NOMO-1 (cell line): ENCODE measurements around the gene SUPT7L.
"Not testable (repeated sequence)": the region's sequence is repeated elsewhere in the genome, so short reads cannot be mapped to it uniquely, and the experiment has no call there.

Source experiments
- DNase-seq, 2 experiments: peaks; one replicate each; lab custom pipeline; 2025; ENCODE audit not compliant: unreplicated experiment in 2 of 2; lab: John Stamatoyannopoulos, UW

Gene SUPT7L

GRCh38 chr2:27640722-27641245 lies 22.6 kb downstream of the SUPT7L start:
- DNase-seq = no peak

- no peak for DNase-seq
Measured at GRCh38 chr2:27638709-27639108, 24.7 kb downstream of the SUPT7L start.

GRCh38 chr2:27638037-27638637 lies 25.3 kb downstream of the SUPT7L start:
- DNase-seq = no peak

DNA sequence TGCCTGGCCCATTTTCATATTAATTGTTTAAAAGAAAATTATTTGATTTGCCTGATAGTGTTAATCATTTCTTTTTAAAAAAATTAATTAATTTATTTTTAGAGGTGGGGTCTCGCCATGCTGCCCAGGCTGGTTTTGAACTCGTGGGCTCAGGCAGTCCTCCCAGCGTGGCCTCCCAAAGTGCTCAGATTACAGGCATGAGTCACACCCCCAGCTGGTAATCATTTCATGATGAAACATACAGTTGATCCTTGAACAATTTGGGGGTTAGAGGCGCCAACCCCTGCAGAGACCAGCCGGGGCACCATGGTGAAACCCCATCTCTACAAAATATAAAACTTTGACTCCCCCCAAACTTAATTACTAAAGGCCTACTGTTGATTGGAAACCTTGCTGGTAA lies 26.6 kb downstream of the SUPT7L start:
- DNase-seq = no peak

DNA sequence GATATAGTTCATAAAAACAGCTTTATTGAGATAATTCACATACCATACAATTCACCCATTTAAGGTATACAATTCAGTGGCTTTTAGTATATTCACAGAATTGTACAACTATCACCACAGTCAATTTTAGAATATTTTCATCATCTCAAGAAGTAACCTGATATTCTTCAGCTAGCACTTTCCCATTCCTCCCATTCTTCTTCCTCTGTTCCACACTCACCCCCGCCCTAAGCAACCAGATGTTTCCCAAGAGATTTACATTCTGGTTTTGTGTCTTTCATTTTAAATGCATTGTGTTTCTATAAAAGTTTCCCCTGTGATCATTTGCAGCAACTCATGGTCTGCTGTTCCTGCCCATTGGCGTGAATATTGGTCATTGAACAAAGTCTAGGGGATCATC lies 29.1 kb downstream of the SUPT7L start:
- DNase-seq = no peak

- not testable (repeated sequence) for DNase-seq
Measured at GRCh38 chr2:27630257-27630656, 33.2 kb downstream of the SUPT7L start.

DNA sequence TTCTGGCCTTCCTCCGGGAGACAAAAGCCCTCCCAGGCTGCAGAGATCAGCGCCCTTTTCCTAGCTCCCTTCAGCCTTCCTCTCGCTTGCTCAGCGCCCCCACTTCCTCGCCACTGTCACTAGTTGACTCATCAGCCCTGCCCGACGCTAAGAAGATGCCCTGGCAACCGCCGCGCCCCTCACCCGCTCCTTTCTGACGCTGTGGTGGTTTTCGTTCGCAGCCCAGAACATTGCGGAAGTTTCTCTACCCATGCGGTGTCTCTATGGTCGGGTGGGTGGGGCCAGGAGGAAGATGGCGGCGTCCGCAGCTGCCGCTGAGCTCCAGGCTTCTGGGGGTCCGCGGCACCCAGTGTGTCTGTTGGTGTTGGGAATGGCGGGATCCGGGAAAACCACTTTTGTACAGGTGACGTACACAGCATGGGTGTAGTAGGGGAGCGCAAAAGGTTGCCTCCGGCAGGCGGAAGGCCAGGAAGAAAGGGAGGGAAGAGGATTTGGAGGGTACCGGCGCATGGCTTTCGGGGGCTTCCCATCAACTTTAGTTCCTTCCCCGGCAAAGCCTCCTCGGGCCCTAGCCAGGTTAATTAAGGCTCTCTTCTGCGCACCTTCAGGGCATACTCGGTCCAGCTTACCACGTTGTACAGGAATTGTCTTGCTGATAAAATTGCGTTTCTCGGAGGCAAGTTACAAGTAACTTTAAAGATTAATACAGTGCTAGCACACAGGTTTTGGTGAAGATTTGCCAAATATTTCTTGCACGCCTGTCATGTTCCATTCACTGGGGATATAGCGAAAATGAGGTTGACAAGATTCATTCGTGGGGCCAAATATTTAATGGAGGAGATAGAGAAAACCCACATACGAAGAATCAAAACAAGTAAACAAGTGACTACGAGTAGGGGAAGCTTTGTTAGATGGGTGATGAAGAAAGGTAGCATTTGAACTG lies 34.4 kb downstream of the SUPT7L start, which contains the start of the genes CCDC121 and GPN1:
TSS of gene CCDC121 (minus strand) at position 246 of the 943 bp plus-strand sequence. CDS start 1,213 bp downstream, outside the sequence.
TSS of gene GPN1 (plus strand) at position 284 of the 943 bp plus-strand sequence. CDS start at position 293, 9 bp downstream.
- peak; percentile 99 for DNase-seq

- DNase-seq = peak in 1 of 2 experiments; percentile 56
Measured at GRCh38 chr2:27627963-27628766, 35.2 kb downstream of the SUPT7L start.

GRCh38 chr2:27626921-27627320 lies 36.5 kb downstream of the SUPT7L start:
- DNase-seq = peak; percentile 12 to 43

DNA sequence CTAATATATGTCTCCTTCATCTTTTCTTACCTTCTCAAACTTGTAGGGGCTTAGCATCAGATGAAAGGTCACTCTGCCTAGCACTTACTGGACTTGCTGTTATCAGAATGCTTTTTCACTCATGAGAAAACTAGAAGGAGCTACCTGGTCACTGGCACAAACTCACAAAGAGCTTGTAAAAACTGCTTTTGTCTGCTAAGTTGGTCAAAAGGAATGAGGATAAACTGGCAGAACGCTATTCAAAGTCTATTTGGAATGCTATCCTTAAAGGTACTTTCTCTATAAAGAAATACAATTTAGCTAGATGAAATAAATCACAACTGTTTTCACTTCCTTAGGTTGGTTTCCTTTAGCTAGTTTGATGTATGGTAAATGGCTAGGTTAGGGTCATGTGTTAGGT lies 37.1 kb downstream of the SUPT7L start:
- not testable (repeated sequence) for DNase-seq

DNA sequence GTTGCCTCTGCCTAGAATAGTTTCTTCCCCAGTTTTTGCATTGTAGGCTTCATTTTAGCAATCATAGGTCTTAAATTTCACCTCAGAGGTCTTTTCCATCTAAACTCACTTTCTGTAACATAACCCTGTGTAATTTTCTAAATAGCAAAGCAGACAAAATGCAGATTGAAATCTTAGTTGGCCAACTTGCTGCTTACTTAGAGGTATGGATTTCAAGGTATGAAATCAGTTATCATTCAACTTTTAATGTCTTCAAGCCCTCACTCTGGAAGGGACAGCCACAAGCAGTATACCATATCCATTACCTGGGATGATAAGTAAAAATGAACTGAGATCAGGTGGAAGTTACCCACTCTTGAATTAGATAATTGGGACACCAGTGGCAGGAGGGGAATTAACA lies 38.5 kb downstream of the SUPT7L start:
- no peak for DNase-seq

DNA sequence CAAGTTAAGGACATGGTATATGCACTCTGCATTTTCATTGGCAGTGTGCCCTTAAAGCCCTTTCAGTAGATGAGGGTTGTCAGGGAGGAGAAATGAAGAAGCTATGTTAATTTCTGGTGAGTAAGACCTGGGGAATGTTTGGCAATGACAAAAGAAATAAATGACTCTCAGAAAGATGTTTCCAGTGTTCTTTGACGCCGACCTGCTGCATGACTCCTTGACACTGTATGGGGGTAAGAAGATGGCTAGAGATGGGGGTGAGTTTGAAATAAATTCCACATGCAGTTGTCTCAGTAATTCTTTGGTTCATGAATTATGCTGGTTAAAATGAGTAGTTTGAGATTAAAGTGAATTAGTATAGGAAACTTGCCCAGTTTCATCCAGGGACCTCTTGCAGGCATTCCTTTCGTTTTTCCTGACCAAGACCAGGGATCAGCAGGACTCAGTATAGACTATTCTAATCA lies 40.5 kb downstream of the SUPT7L start:
- DNase-seq = no peak

DNA sequence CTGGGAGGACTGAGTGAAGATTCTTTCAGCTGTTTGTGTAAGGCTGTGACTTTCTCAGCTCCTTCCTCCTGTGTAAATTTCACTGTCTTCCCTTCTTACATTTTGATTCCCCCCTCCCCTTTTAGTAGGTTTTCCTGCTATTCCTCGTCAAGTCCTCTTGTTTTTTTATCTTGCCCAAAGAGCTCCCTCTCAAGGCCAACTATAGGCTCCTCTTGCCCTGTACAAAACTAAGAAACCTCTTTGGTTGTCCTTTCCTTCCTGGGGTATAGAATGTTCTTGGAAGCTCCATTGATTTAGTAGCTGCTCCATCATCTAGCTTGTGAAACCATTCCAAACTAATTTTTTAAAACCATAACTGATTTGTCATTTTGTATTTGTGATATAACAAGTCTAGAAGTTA lies 41.9 kb downstream of the SUPT7L start:
- DNase-seq = no peak

GRCh38 chr2:27615316-27615715 lies 48.1 kb downstream of the SUPT7L start:
- no peak for DNase-seq

DNA sequence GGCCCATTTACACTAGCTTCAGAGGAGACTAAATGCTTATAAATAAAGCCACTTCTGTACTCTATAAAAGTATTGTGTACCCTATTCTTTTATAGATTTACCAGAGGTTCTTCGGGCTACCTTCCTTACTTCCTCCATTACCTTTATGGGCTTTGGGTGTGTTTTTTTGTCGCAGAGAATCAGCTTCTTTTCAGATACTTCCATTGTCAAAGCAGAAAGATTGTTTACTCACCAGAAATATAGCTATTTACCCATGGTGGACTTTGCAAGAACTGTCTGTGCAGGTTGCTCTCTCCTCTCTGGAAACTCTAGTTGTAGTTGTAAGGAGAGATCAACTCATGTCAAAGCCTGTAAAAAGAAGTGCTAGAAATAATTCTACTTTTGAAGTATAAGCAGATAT lies 49.4 kb downstream of the SUPT7L start:
- DNase-seq = no peak

GRCh38 chr2:27606611-27607010 lies 56.8 kb downstream of the SUPT7L start:
- DNase-seq = no peak
